HEK293T (cell line): ENCODE data around the gene DCST2.

ENCODE experiments used
- ARNT ChIP-seq: fragments of 450-650 bp; IDR thresholded peaks from 2 replicates; pipeline ENCODE4 v1.6.1; 2017; ENCODE audit warnings: mild to moderate bottlenecking
- BHLHE40 ChIP-seq: fragments of 450-650 bp; IDR thresholded peaks from 2 replicates; pipeline ENCODE4 v1.6.1; 2016; ENCODE audit warnings: mild to moderate bottlenecking, moderate library complexity, borderline replicate concordance
- CTBP1 ChIP-seq: fragments of 450-650 bp; IDR thresholded peaks from 2 replicates; pipeline ENCODE4 v1.6.1; 2016; ENCODE audit warnings: borderline replicate concordance
- ELF4 ChIP-seq: fragments of 450-650 bp; IDR thresholded peaks from 2 replicates; pipeline ENCODE4 v1.6.1; 2017; ENCODE audit warnings: antibody characterized with exemption
- HDGF ChIP-seq: fragments of 450-650 bp; IDR thresholded peaks from 2 replicates; pipeline ENCODE4 v1.6.1; 2017; ENCODE audit warnings: antibody characterized with exemption, borderline replicate concordance
- L3MBTL2 ChIP-seq: fragments of 450-650 bp; conservative IDR thresholded peaks from 2 replicates; pipeline ENCODE4 v1.6.1; 2016; ENCODE audit warnings: mild to moderate bottlenecking
- NFRKB ChIP-seq: fragments of 450-650 bp; IDR thresholded peaks from 2 replicates; pipeline ENCODE4 v1.6.1; 2016; ENCODE audit warnings: mild to moderate bottlenecking, moderate library complexity
- SP1 ChIP-seq: fragments of 450-650 bp; IDR thresholded peaks from 2 replicates; pipeline ENCODE4 v1.6.1; 2017
- SUZ12 ChIP-seq: fragments of 450-650 bp; IDR thresholded peaks from 2 replicates; pipeline ENCODE4 v1.6.1; 2016; ENCODE audit warnings: mild to moderate bottlenecking
- TARDBP ChIP-seq: fragments of 450-650 bp; IDR thresholded peaks from 2 replicates; pipeline ENCODE4 v1.6.1; 2016
- ZNF384 ChIP-seq: fragments of 450-650 bp; IDR thresholded peaks from 2 replicates; pipeline ENCODE4 v1.6.1; 2016

DNA sequence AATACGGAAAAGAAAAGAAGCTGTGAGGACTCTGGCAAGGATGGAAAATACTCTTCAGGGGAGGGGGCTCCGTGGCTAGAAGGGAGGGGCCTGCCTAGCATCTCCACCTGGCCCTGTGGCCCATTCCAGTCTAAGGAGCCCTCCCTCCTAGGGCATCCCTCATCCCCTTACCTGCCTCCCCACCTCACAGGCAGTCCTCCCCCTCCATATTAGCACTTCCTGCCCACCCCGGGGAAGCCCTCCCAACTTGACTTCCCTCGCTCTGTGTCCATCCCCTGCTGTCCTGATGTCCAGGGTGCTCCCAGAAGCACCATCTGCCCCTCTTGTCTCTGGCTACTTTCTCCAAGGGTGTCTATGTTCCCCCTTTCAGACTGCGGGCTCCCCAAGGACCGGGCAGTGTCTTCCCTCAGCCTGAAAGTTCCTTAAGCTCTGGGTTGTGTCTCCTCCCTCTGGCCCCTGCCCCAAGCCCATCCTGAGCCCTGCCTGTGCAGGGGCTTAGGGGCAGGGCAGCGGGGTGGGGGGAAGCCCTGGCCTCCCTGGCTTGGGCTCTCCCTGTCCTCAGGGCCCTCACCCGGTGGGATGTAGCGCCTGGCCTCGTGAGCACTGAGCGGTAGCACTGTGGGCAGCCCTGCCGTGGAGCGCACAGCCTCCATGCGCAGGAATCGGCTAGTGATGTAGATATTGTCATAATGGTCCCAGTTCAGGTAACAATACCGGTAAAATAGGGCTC lies 3.9 kb downstream of the DCST2 start:
- TF ChIP-seq L3MBTL2 (no peak), ZNF384 (no peak), SP1 (no peak), SUZ12 (no peak), HDGF (no peak), CTBP1 (no peak), TARDBP (no peak), BHLHE40 (no peak), NFRKB (no peak), ARNT (no peak), ELF4 (no peak)
